Trophoblast cell (in vitro differentiated cells and primary cell): ENCODE measurements around the gene IKBKG.
"Not testable (repeated sequence)": the region's sequence is repeated elsewhere in the genome, so short reads cannot be mapped to it uniquely, and the experiment has no call there.

Experiments used
- DNase-seq, 2 donors: peaks; one replicate each; pipeline ENCODE4 v3.0.0-alpha.2; 2016
- H2AFZ ChIP-seq: 2 replicates; pipeline ENCODE4 v1.6.1; 2013; ENCODE audit warnings: low read length, moderate library complexity, mild to moderate bottlenecking; ENCODE audit not compliant: insufficient read depth, poor library complexity
- H2AK5ac ChIP-seq: 2 replicates; pipeline ENCODE4 v1.6.1; 2013; ENCODE audit warnings: mild to moderate bottlenecking, low read length
- H2BK120ac ChIP-seq: 2 replicates; pipeline ENCODE4 v1.6.1; 2013; ENCODE audit warnings: low read length, mild to moderate bottlenecking, moderate library complexity; ENCODE audit not compliant: insufficient read depth, poor library complexity
- H2BK12ac ChIP-seq: 2 replicates; pipeline ENCODE4 v1.6.1; 2013; ENCODE audit warnings: mild to moderate bottlenecking, low read length, moderate library complexity
- H2BK5ac ChIP-seq: 2 replicates; pipeline ENCODE4 v1.6.1; 2013; ENCODE audit warnings: low read length, low read depth, moderate library complexity, mild to moderate bottlenecking; ENCODE audit not compliant: poor library complexity
- H3K14ac ChIP-seq: 2 replicates; pipeline ENCODE4 v1.6.1; 2013; ENCODE audit warnings: mild to moderate bottlenecking, low read length
- H3K18ac ChIP-seq: 2 replicates; pipeline ENCODE4 v1.6.1; 2013; ENCODE audit warnings: mild to moderate bottlenecking, low read length
- H3K23ac ChIP-seq: 2 replicates; pipeline ENCODE4 v1.6.1; 2013; ENCODE audit warnings: low read length
- H3K27ac ChIP-seq: 2 replicates; pipeline ENCODE4 v1.5.1; 2013; ENCODE audit warnings: low read depth, mild to moderate bottlenecking, inconsistent platforms, low read length, moderate library complexity
- H3K27me3 ChIP-seq: 2 replicates; pipeline ENCODE4 v1.6.1; 2013; ENCODE audit warnings: inconsistent platforms, mild to moderate bottlenecking, low read length, moderate library complexity; ENCODE audit not compliant: insufficient read depth
- H3K36me3 ChIP-seq, 2 experiments: 1 replicate in 1 of 2; 2 replicates in 1 of 2; pipeline ENCODE4 v1.6.1; 2013; ENCODE audit warnings: low read length in 2 of 2, mild to moderate bottlenecking in 2 of 2, moderate library complexity in 1 of 2; ENCODE audit not compliant: insufficient read depth in 2 of 2, control insufficient read depth in 1 of 2
- H3K4ac ChIP-seq: 2 replicates; pipeline ENCODE4 v1.6.1; 2013; ENCODE audit warnings: low read depth, mild to moderate bottlenecking, low read length, moderate library complexity
- H3K4me1 ChIP-seq, 2 experiments: 1 replicate in 1 of 2; 2 replicates in 1 of 2; pipeline ENCODE4 v1.6.1; 2013; ENCODE audit warnings: low read length in 2 of 2, mild to moderate bottlenecking in 2 of 2, moderate library complexity in 1 of 2; ENCODE audit not compliant: insufficient read depth in 2 of 2, control insufficient read depth in 1 of 2
- H3K4me2 ChIP-seq: 2 replicates; pipeline ENCODE4 v1.6.1; 2013; ENCODE audit warnings: inconsistent platforms, mild to moderate bottlenecking, low read length, moderate library complexity
- H3K4me3 ChIP-seq: 2 replicates; pipeline ENCODE4 v1.5.1; 2013; ENCODE audit warnings: mild to moderate bottlenecking, low read depth, low read length, inconsistent platforms
- H3K79me1 ChIP-seq: one replicate; pipeline ENCODE4 v1.6.1; 2013; ENCODE audit warnings: low read length
- H3K79me2 ChIP-seq: 2 replicates; pipeline ENCODE4 v1.6.1; 2013; ENCODE audit warnings: low read length, mild to moderate bottlenecking; ENCODE audit not compliant: control insufficient read depth, insufficient read depth, poor library complexity
- H3K9ac ChIP-seq: 2 replicates; pipeline ENCODE4 v1.6.1; 2013; ENCODE audit warnings: mild to moderate bottlenecking, low read length
- H3K9me3 ChIP-seq: 2 replicates; pipeline ENCODE4 v1.6.1; 2013; ENCODE audit warnings: low read depth, mild to moderate bottlenecking, control low read depth, inconsistent platforms, low read length; ENCODE audit not compliant: insufficient read depth
- H4K12ac ChIP-seq: 2 replicates; pipeline ENCODE4 v1.6.1; 2013; ENCODE audit warnings: low read depth, mild to moderate bottlenecking, low read length, moderate library complexity
- H4K8ac ChIP-seq: 2 replicates; pipeline ENCODE4 v1.6.1; 2013; ENCODE audit warnings: low read depth, mild to moderate bottlenecking, low read length, moderate library complexity
- H4K91ac ChIP-seq: one replicate; pipeline ENCODE4 v1.6.1; 2013; ENCODE audit warnings: low read depth, mild to moderate bottlenecking, low read length, moderate library complexity
- WGBS: extraction: QIAGEN DNeasy Blood & Tissue Kit; methylation state at CpG from one replicate; pipeline ENCODE4 v1.1.7; 2013; ENCODE audit warnings: missing lambda C conversion rate; ENCODE audit not compliant: insufficient read length, insufficient coverage; ENCODE audit errors: extremely low coverage; 5-methylcytosine and 5-hydroxymethylcytosine counted together

The IKBKG gene

GRCh38 chrX:154584585-154585183 is 37.3 kb downstream of the IKBKG start, which contains the start of gene CTAG1A:
Gene CTAG1A, plus strand, starts transcription at chrX:154585133. Its CDS starts 74 bp downstream, at chrX:154585207.
- H3K36me3 ChIP-seq, H2BK12ac ChIP-seq, H4K91ac ChIP-seq, H2BK120ac ChIP-seq, H3K27ac ChIP-seq, H3K9me3 ChIP-seq, H4K12ac ChIP-seq, H3K14ac ChIP-seq, DNase-seq, H3K4me2 ChIP-seq, H3K27me3 ChIP-seq, H4K8ac ChIP-seq, H2BK5ac ChIP-seq, H3K18ac ChIP-seq, H3K4ac ChIP-seq, H3K9ac ChIP-seq, H2AK5ac ChIP-seq, H2AFZ ChIP-seq, H3K4me1 ChIP-seq, H3K4me3 ChIP-seq, H3K79me2 ChIP-seq, H3K79me1 ChIP-seq, H3K23ac ChIP-seq: not testable (repeated sequence)
- WGBS: no CpG with 5 or more reads among the region's 39 CpGs

GRCh38 chrX:154590415-154590814 is 43.0 kb downstream of the IKBKG start:
- H3K23ac ChIP-seq, H3K79me1 ChIP-seq, H2AFZ ChIP-seq, H3K18ac ChIP-seq, H3K79me2 ChIP-seq, H3K36me3 ChIP-seq, H3K4me1 ChIP-seq, H3K27ac ChIP-seq, H3K9me3 ChIP-seq, DNase-seq, H3K4me2 ChIP-seq, H4K8ac ChIP-seq, H3K14ac ChIP-seq, H4K91ac ChIP-seq, H2BK12ac ChIP-seq, H2BK120ac ChIP-seq, H3K4ac ChIP-seq, H2BK5ac ChIP-seq, H3K4me3 ChIP-seq, H4K12ac ChIP-seq, H3K27me3 ChIP-seq, H3K9ac ChIP-seq, H2AK5ac ChIP-seq: not testable (repeated sequence)
- no CpG with 5 or more reads among the region's 13 CpGs for WGBS

- Histone ChIP-seq H3K27ac (no peak overlapping the region), H2BK12ac (no peak overlapping the region), H3K18ac (no peak overlapping the region), H3K36me3 (no peaks in the 10 kb centered on the region), H3K79me2 (no peaks in the 10 kb centered on the region), H3K4me2 (no peak overlapping the region), H4K91ac (no peak overlapping the region), H3K79me1 (no peaks in the 10 kb centered on the region), H3K23ac (no peak overlapping the region), H3K4me1 (no peaks in the 10 kb centered on the region), H3K9me3 (peaks cover 2% of the 10 kb centered on the region), H3K27me3 (no peaks in the 10 kb centered on the region), H3K4me3 (no peak overlapping the region), H2AFZ (no peak overlapping the region), H4K8ac (no peak overlapping the region), H2AK5ac (no peak overlapping the region), H2BK5ac (no peak overlapping the region), H3K14ac (no peak overlapping the region), H3K9ac (no peak overlapping the region), H3K4ac (no peak overlapping the region), H4K12ac (no peak overlapping the region), H2BK120ac (no peak overlapping the region)
- DNase-seq: no peak
- WGBS: no CpG with 5 or more reads among the region's 5 CpGs
Observed at GRCh38 chrX:154592505-154592904, 45.1 kb downstream of the IKBKG start.

- Histone ChIP-seq H2BK5ac (no peak overlapping the region), H3K4ac (no peak overlapping the region), H3K14ac (no peak overlapping the region), H3K4me3 (no peak overlapping the region), H3K27ac (no peak overlapping the region), H3K4me2 (no peak overlapping the region), H3K79me2 (no peaks in the 10 kb centered on the region), H2AFZ (no peak overlapping the region), H4K12ac (no peak overlapping the region), H3K9ac (no peak overlapping the region), H2BK12ac (no peak overlapping the region), H2BK120ac (no peak overlapping the region), H3K79me1 (no peaks in the 10 kb centered on the region), H4K8ac (no peak overlapping the region), H4K91ac (no peak overlapping the region), H2AK5ac (no peak overlapping the region), H3K18ac (no peak overlapping the region), H3K27me3 (no peaks in the 10 kb centered on the region), H3K36me3 (no peaks in the 10 kb centered on the region), H3K23ac (no peak overlapping the region), H3K9me3 (peaks cover 2% of the 10 kb centered on the region), H3K4me1 (no peaks in the 10 kb centered on the region)
- WGBS: no CpG with 5 or more reads among the region's 5 CpGs
- no peak for DNase-seq
Observed at GRCh38 chrX:154593201-154593600, 45.8 kb downstream of the IKBKG start.
